ENCODE data around the gene PRPH2. TPM values are rescaled to one million over a fixed set of nuclear protein-coding genes. Genes with fewer than 3 reads are reported as not detected.

The PRPH2 gene
- total and polyA plus RNA-seq, 2 of the 13 experiments (the other 11 are each of a cell fraction or from before 2014, with no cell fraction given), result 0.03 to 0.04 TPM

DNA sequence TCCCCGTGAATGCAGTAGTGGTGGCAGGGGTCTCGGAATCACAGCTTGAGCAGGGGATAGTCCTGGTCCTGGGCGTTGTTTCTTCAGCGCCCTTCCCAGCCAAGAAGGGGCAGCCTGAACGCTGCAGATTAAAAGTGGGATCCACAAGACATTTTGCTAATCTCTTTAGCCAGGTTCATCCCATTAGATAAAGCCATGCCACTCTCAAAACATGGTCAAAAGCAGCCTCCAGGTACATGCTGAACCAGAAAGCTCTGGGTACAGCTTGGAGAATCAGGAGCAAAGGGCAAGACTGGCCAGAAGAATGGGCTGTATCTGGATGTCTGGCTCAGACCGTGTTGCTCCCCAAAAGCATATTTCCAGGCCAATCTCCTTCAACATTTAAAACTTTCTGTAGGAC, at the start of gene PRPH2 (continued):
- TF ChIP-seq, protein P1, sequence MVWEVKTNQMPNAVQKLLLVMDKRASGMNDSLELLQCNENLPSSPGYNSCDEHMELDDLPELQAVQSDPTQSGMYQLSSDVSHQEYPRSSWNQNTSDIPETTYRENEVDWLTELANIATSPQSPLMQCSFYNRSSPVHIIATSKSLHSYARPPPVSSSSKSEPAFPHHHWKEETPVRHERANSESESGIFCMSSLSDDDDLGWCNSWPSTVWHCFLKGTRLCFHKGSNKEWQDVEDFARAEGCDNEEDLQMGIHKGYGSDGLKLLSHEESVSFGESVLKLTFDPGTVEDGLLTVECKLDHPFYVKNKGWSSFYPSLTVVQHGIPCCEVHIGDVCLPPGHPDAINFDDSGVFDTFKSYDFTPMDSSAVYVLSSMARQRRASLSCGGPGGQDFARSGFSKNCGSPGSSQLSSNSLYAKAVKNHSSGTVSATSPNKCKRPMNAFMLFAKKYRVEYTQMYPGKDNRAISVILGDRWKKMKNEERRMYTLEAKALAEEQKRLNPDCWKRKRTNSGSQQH (CRISPR knock-in tag; IDR thresholded peaks at IDR 0.05; ENCODE audit: low read depth), result no peak
- no peak for TF ChIP-seq SMAD3 (CRISPR knock-in tag; IDR thresholded peaks at IDR 0.05)
- no peak for TF ChIP-seq RFX3 (CRISPR knock-in tag; IDR thresholded peaks at IDR 0.05)
- TF ChIP-seq IKZF4 (CRISPR knock-in tag; IDR thresholded peaks at IDR 0.05; ENCODE audit: borderline replicate concordance, low read depth, not compliant biosample characterization), result no peak
- no peak for TF ChIP-seq GTF3A (CRISPR knock-in tag; conservative IDR thresholded peaks at IDR 0.05)
- no peak for TF ChIP-seq REL (CRISPR knock-in tag; conservative IDR thresholded peaks at IDR 0.05)
- TF ChIP-seq, protein P2, sequence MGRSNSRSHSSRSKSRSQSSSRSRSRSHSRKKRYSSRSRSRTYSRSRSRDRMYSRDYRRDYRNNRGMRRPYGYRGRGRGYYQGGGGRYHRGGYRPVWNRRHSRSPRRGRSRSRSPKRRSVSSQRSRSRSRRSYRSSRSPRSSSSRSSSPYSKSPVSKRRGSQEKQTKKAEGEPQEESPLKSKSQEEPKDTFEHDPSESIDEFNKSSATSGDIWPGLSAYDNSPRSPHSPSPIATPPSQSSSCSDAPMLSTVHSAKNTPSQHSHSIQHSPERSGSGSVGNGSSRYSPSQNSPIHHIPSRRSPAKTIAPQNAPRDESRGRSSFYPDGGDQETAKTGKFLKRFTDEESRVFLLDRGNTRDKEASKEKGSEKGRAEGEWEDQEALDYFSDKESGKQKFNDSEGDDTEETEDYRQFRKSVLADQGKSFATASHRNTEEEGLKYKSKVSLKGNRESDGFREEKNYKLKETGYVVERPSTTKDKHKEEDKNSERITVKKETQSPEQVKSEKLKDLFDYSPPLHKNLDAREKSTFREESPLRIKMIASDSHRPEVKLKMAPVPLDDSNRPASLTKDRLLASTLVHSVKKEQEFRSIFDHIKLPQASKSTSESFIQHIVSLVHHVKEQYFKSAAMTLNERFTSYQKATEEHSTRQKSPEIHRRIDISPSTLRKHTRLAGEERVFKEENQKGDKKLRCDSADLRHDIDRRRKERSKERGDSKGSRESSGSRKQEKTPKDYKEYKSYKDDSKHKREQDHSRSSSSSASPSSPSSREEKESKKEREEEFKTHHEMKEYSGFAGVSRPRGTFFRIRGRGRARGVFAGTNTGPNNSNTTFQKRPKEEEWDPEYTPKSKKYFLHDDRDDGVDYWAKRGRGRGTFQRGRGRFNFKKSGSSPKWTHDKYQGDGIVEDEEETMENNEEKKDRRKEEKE (IDR thresholded peaks at IDR 0.05), result no peak
- no peak for TF ChIP-seq TAF1 (CRISPR knock-in tag; IDR thresholded peaks at IDR 0.05)
- TF ChIP-seq WIZ (CRISPR knock-in tag; IDR thresholded peaks at IDR 0.05), result no peak
- TF ChIP-seq ZNF672 (CRISPR knock-in tag; IDR thresholded peaks at IDR 0.05), result no peak

DNA sequence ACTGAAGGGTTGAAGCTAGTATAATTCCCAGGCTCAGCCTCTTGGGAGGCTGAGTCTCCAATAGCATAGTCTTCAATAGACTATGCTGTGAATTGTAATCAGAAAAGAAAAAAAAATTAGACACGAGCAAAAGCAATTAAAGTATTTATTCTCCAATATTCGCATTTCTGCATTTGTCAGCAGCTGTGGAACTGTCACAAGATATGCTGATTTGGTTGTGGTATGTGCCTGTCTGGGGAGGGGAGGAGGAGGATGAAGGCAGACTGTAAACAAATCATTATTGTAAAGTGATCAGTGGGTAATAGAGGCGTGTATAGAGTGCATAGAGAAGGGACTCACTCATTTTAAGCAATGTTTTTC, 49.3 kb upstream of the PRPH2 start:
- Histone ChIP-seq H3K4me2 (ENCODE audit: low read depth, low read length) (no peak overlapping the region), H3K27me3 (ENCODE audit: control insufficient read depth in 1 of 2, insufficient read depth in 2 of 2, low read length in 2 of 2) (no peaks in the 10 kb centered on the region), H3K9me3 (ENCODE audit: low read length) (no peaks in the 10 kb centered on the region), H3K4me3 (replicated peaks in 1 of 3; ENCODE audit: insufficient read depth in 1 of 3, low read depth in 2 of 3, low read length in 3 of 3) (no peak overlapping the region), H3K79me2 (ENCODE audit: insufficient read depth, low read length) (no peaks in the 10 kb centered on the region), H3K27ac (ENCODE audit: extremely low read length, insufficient read depth, low read length) (no peak overlapping the region), H4K20me1 (ENCODE audit: insufficient read depth, low read length) (no peaks in the 10 kb centered on the region), H3K36me3 (replicated peaks in 1 of 2; ENCODE audit: control insufficient read depth in 1 of 2, insufficient read depth in 2 of 2, low read length in 2 of 2) (no peaks in the 10 kb centered on the region), H2AFZ (ENCODE audit: low read length) (no peak overlapping the region), H3K4me1 (ENCODE audit: insufficient read depth, low read length) (no peaks in the 10 kb centered on the region), H3K9ac (ENCODE audit: insufficient read depth, low read depth, low read length) (no peak overlapping the region)
- no TSS peak for BruUV-seq (replicated peaks)
- ChIA-PET CTCF (ENCODE audit: low intra/inter-chr PET ratio, low total read pairs) (no interaction called here), POLR2A (interaction anchor here (1.5 kb wide), 1 partner anchor 10 kb away, joined by 7 read pairs; the partner anchor contains the start of gene BICRAL)
- intact Hi-C loops (cut with micrococcal nuclease; ENCODE audit: unreplicated experiment), result no loop called here
- WGBS (ENCODE audit: low lambda C conversion rate), result 81% methylated on average over 3 of the region's 3 CpGs
- in situ Hi-C loops (cut with HindIII; ENCODE audit: extremely low pct_ligation_motif_present, low pct_unique_long_range_greater_than_20kb), result no loop called here
- FAIRE-seq, result no peak
- DNase-seq (ENCODE audit: low spot score), result no peak
- ATAC-seq, result no peak
- TF ChIP-seq ZNF772 (CRISPR knock-in tag; IDR thresholded peaks at IDR 0.05) (no peak), NR2F1 (CRISPR knock-in tag; IDR thresholded peaks at IDR 0.05) (no peak), MED1 (CRISPR knock-in tag; IDR thresholded peaks at IDR 0.05) (no peak), ZNF20 (CRISPR knock-in tag; IDR thresholded peaks at IDR 0.05) (no peak)
- TF ChIP-seq, protein P3, sequence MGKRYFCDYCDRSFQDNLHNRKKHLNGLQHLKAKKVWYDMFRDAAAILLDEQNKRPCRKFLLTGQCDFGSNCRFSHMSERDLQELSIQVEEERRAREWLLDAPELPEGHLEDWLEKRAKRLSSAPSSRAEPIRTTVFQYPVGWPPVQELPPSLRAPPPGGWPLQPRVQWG (CRISPR knock-in tag; IDR thresholded peaks at IDR 0.05; ENCODE audit: borderline replicate concordance, low read depth), result no peak
- TF ChIP-seq, protein P4, sequence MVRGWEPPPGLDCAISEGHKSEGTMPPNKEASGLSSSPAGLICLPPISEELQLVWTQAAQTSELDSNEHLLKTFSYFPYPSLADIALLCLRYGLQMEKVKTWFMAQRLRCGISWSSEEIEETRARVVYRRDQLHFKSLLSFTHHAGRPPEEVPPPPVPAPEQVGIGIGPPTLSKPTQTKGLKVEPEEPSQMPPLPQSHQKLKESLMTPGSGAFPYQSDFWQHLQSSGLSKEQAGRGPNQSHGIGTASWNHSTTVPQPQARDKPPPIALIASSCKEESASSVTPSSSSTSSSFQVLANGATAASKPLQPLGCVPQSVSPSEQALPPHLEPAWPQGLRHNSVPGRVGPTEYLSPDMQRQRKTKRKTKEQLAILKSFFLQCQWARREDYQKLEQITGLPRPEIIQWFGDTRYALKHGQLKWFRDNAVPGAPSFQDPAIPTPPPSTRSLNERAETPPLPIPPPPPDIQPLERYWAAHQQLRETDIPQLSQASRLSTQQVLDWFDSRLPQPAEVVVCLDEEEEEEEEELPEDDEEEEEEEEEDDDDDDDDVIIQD (CRISPR knock-in tag; IDR thresholded peaks at IDR 0.05; ENCODE audit: low read depth), result no peak
- TF ChIP-seq, protein P5, sequence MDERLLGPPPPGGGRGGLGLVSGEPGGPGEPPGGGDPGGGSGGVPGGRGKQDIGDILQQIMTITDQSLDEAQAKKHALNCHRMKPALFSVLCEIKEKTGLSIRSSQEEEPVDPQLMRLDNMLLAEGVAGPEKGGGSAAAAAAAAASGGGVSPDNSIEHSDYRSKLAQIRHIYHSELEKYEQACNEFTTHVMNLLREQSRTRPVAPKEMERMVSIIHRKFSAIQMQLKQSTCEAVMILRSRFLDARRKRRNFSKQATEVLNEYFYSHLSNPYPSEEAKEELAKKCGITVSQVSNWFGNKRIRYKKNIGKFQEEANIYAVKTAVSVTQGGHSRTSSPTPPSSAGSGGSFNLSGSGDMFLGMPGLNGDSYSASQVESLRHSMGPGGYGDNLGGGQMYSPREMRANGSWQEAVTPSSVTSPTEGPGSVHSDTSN (CRISPR knock-in tag; IDR thresholded peaks at IDR 0.05), result no peak
- TF ChIP-seq, protein P6, sequence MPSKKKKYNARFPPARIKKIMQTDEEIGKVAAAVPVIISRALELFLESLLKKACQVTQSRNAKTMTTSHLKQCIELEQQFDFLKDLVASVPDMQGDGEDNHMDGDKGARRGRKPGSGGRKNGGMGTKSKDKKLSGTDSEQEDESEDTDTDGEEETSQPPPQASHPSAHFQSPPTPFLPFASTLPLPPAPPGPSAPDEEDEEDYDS (CRISPR knock-in tag; IDR thresholded peaks at IDR 0.05), result no peak
